H1 (cell line): ENCODE results near the gene RUFY3. TPM values are rescaled to one million over a fixed set of nuclear protein-coding genes. Genes with fewer than 3 reads are reported as not detected.

ENCODE experiments used
- CTCF ChIA-PET: fragments of 300-600 bp; sonication (Branson Sonifier 250); formaldehyde crosslinking; loops from one replicate; lab custom pipeline; 2021; ENCODE audit not compliant: partially characterized antibody; lab: Charles Lee
- POLR2A ChIA-PET: fragments of 300-600 bp; sonication (Branson Sonifier 250); formaldehyde crosslinking; loops from one replicate; lab custom pipeline; 2021; ENCODE audit warnings: inconsistent platforms; ENCODE audit not compliant: partially characterized antibody; lab: Charles Lee
- DNase-seq, 2 experiments: peaks; one replicate each; pipeline versions ENCODE4 v3.0.0 to v3.0.0-alpha.2; 2010 to 2022; ENCODE audit warnings: low spot score in 2 of 2, low read depth in 1 of 2, mixed read lengths in 1 of 2
- FAIRE-seq: peaks from 2 replicates; lab custom pipeline; 2011; peaks lifted over from hg19 to GRCh38; lab: Jason Lieb, UNC
- H2AFZ ChIP-seq: 2 replicates; pipeline ENCODE4 v1.8.1; 2012; ENCODE audit warnings: low read length, inconsistent platforms
- H2AK5ac ChIP-seq: 2 replicates; pipeline ENCODE4 v1.6.1; 2013; ENCODE audit warnings: low read depth, low read length
- H2BK120ac ChIP-seq: replicated peaks from 2 replicates; pipeline ENCODE3; 2013; ENCODE audit warnings: low read depth, low read length, inconsistent platforms
- H2BK12ac ChIP-seq: 2 replicates; pipeline ENCODE4 v1.6.1; 2013; ENCODE audit warnings: low read depth, low read length
- H2BK15ac ChIP-seq: 2 replicates; pipeline ENCODE4 v1.6.1; 2013; ENCODE audit warnings: low read length
- H2BK20ac ChIP-seq: 2 replicates; pipeline ENCODE4 v1.6.1; 2013; ENCODE audit warnings: low read length
- H2BK5ac ChIP-seq: 2 replicates; pipeline ENCODE4 v1.6.1; 2013; ENCODE audit warnings: low read depth, low read length
- H3K14ac ChIP-seq: 2 replicates; pipeline ENCODE4 v1.6.1; 2013; ENCODE audit warnings: inconsistent platforms; ENCODE audit not compliant: insufficient read length
- H3K18ac ChIP-seq: 2 replicates; pipeline ENCODE4 v1.6.1; 2013; ENCODE audit warnings: low read length; ENCODE audit errors: extremely low read depth
- H3K23ac ChIP-seq: 2 replicates; pipeline ENCODE4 v1.6.1; 2013; ENCODE audit warnings: inconsistent platforms; ENCODE audit not compliant: insufficient read length
- H3K23me2 ChIP-seq: 2 replicates; pipeline ENCODE4 v1.6.1; 2013; ENCODE audit warnings: low read depth, low read length
- H3K27ac ChIP-seq: 2 replicates; pipeline ENCODE4 v1.6.1; 2011; ENCODE audit warnings: low read depth, low read length, inconsistent platforms
- H3K27me3 ChIP-seq, 4 experiments: replicated peaks in 1 of 4; 1 replicate in 1 of 4; 2 replicates in 3 of 4; pipeline versions ENCODE4 v1.6.1 to v1.8.1; 2011 to 2013; ENCODE audit warnings: low read length in 3 of 4, mild to moderate bottlenecking in 3 of 4, inconsistent platforms in 2 of 4, mixed read lengths in 2 of 4, moderate library complexity in 1 of 4; ENCODE audit not compliant: control insufficient read depth in 3 of 4, insufficient read depth in 3 of 4; ENCODE audit errors: extremely low read depth in 1 of 4
- H3K36me3 ChIP-seq, 4 experiments: 2 replicates each; pipeline versions ENCODE4 v1.6.1 to v1.8.1; 2011 to 2013; ENCODE audit warnings: mild to moderate bottlenecking in 4 of 4, low read length in 3 of 4, moderate library complexity in 2 of 4, control low read depth in 1 of 4, inconsistent platforms in 1 of 4; ENCODE audit not compliant: insufficient read depth in 4 of 4, control insufficient read depth in 2 of 4
- H3K4ac ChIP-seq: replicated peaks from 2 replicates; pipeline ENCODE3; 2013; ENCODE audit warnings: low read length, low read depth, mixed read lengths, inconsistent platforms; ENCODE audit not compliant: insufficient read length
- H3K4me1 ChIP-seq, 4 experiments: replicated peaks in 1 of 4; 1 replicate in 1 of 4; 2 replicates in 3 of 4; pipeline versions ENCODE4 v1.6.1 to v1.8.1; 2011 to 2013; ENCODE audit warnings: low read length in 3 of 4, inconsistent platforms in 2 of 4, mixed read lengths in 1 of 4; ENCODE audit not compliant: insufficient read depth in 4 of 4, control insufficient read depth in 3 of 4
- H3K4me2 ChIP-seq, 2 experiments: 2 replicates each; pipeline versions ENCODE4 v1.6.1 to v1.8.1; 2011 to 2013; ENCODE audit warnings: low read depth in 2 of 2, low read length in 2 of 2, control low read depth in 1 of 2, inconsistent platforms in 1 of 2, mild to moderate bottlenecking in 1 of 2; ENCODE audit not compliant: insufficient read depth in 1 of 2
- H3K4me3 ChIP-seq, 4 experiments: fragments of 200-600, 300-600 bp in 1 of 4; sonication (generic), shearing (Covaris generic), sonication (Bioruptor Twin) in 1 of 4; 2 replicates each; pipeline versions ENCODE4 v1.5.1 to v1.8.1; 2011 to 2016; ENCODE audit warnings: low read length in 4 of 4, low read depth in 3 of 4, control low read depth in 2 of 4, inconsistent platforms in 2 of 4, mild to moderate bottlenecking in 2 of 4, mixed read lengths in 1 of 4, moderate library complexity in 1 of 4; ENCODE audit not compliant: insufficient read depth in 2 of 4; ENCODE audit errors: extremely low read depth in 1 of 4
- H3K56ac ChIP-seq: replicated peaks from 2 replicates; pipeline ENCODE3; 2013; ENCODE audit warnings: low read depth, mild to moderate bottlenecking, mixed read lengths, low read length, inconsistent platforms; ENCODE audit not compliant: insufficient read length
- H3K79me1 ChIP-seq: 2 replicates; pipeline ENCODE4 v1.6.1; 2013; ENCODE audit warnings: low read depth, low read length, control low read depth
- H3K79me2 ChIP-seq, 2 experiments: 2 replicates each; pipeline versions ENCODE4 v1.6.1 to v1.8.1; 2012 to 2013; ENCODE audit warnings: low read length in 2 of 2, mild to moderate bottlenecking in 2 of 2, inconsistent platforms in 1 of 2; ENCODE audit not compliant: insufficient read depth in 2 of 2, control insufficient read depth in 1 of 2
- H3K9ac ChIP-seq, 4 experiments: replicated peaks in 1 of 4; 1 replicate in 1 of 4; 2 replicates in 3 of 4; pipeline versions ENCODE4 v1.6.1 to v1.8.1; 2011 to 2013; ENCODE audit warnings: low read depth in 3 of 4, low read length in 3 of 4, control low read depth in 2 of 4, mild to moderate bottlenecking in 2 of 4, moderate library complexity in 2 of 4, inconsistent platforms in 1 of 4; ENCODE audit errors: extremely low read depth in 1 of 4
- H3K9me3 ChIP-seq, 2 experiments: 2 replicates each; pipeline versions ENCODE4 v1.6.1 to v1.8.1; 2012 to 2013; ENCODE audit warnings: mild to moderate bottlenecking in 2 of 2, moderate library complexity in 2 of 2, control low read depth in 1 of 2, inconsistent platforms in 1 of 2, low read depth in 1 of 2, low read length in 1 of 2, mixed read lengths in 1 of 2; ENCODE audit not compliant: insufficient read depth in 2 of 2
- H4K20me1 ChIP-seq, 2 experiments: replicated peaks in 1 of 2; 2 replicates each; pipeline versions ENCODE3 to v1.8.1; 2011 to 2013; ENCODE audit warnings: inconsistent platforms in 2 of 2, low read length in 2 of 2, mild to moderate bottlenecking in 1 of 2; ENCODE audit not compliant: insufficient read depth in 2 of 2, control insufficient read depth in 1 of 2
- H4K5ac ChIP-seq: 2 replicates; pipeline ENCODE4 v1.6.1; 2013; ENCODE audit warnings: low read length, low read depth, mixed read lengths, inconsistent platforms; ENCODE audit not compliant: insufficient read length
- H4K8ac ChIP-seq: 2 replicates; pipeline ENCODE4 v1.8.0; 2013; ENCODE audit warnings: mild to moderate bottlenecking, moderate library complexity, low read length, inconsistent platforms; ENCODE audit not compliant: insufficient read depth; ENCODE audit errors: extremely low read depth
- H4K91ac ChIP-seq: replicated peaks from 2 replicates; pipeline ENCODE3; 2013; ENCODE audit warnings: low read length, mixed read lengths, inconsistent platforms; ENCODE audit not compliant: insufficient read length
- EGR1 ChIP-seq: IDR thresholded peaks from 2 replicates; pipeline ENCODE4 v1.6.1; 2011; ENCODE audit warnings: low read depth, low read length, borderline replicate concordance
- EP300 ChIP-seq, 2 experiments: IDR thresholded peaks; 1 replicate in 1 of 2; 2 replicates in 1 of 2; pipeline ENCODE4 v1.6.1; 2011 to 2012; ENCODE audit warnings: low read depth in 2 of 2, low read length in 2 of 2, mild to moderate bottlenecking in 2 of 2, borderline replicate concordance in 1 of 2, inconsistent platforms in 1 of 2, moderate library complexity in 1 of 2
- HDAC2 ChIP-seq, 2 experiments: fragments of 300-600 bp in 1 of 2; sonication (generic) in 1 of 2; IDR thresholded peaks; 2 replicates each; pipeline ENCODE4 v1.6.1; 2011 to 2012; ENCODE audit warnings: low read depth in 2 of 2, low read length in 2 of 2, mild to moderate bottlenecking in 2 of 2, moderate library complexity in 2 of 2, borderline replicate concordance in 1 of 2, inconsistent platforms in 1 of 2
- KDM4A ChIP-seq: IDR thresholded peaks from one replicate; pipeline ENCODE4 v1.7.1; 2012; ENCODE audit warnings: low read depth, mild to moderate bottlenecking, moderate library complexity, low read length, inconsistent platforms; ENCODE audit not compliant: severe bottlenecking
- POLR2A ChIP-seq, 2 experiments: IDR thresholded peaks; 1 replicate in 1 of 2; 2 replicates in 1 of 2; pipeline ENCODE4 v1.6.1; 2011; ENCODE audit warnings: low read depth in 2 of 2, low read length in 2 of 2, mild to moderate bottlenecking in 2 of 2; ENCODE audit errors: control extremely low read depth in 1 of 2
- RNF2 ChIP-seq: fragments of 200-900, 300-1000 bp; sonication (generic); IDR thresholded peaks from 2 replicates; pipeline ENCODE4 v1.7.1; 2016; ENCODE audit warnings: borderline replicate concordance, low read depth, mild to moderate bottlenecking, antibody characterized with exemption, low read length; ENCODE audit not compliant: poor library complexity, severe bottlenecking; ENCODE audit errors: missing control alignments
- SIN3A ChIP-seq, 2 experiments: IDR thresholded peaks in 1 of 2; conservative IDR thresholded peaks in 1 of 2; 2 replicates each; pipeline ENCODE4 v1.6.1; 2011 to 2012; ENCODE audit warnings: low read length in 2 of 2, improper control_type of control experiment in 1 of 2, low read depth in 1 of 2, mild to moderate bottlenecking in 1 of 2
- WGBS, 2 experiments: shearing (Covaris generic) in 1 of 2; methylation state at CpG; one replicate each; pipeline versions ENCODE4 v1.1.6 to v1.1.7; 2013 to 2015; ENCODE audit warnings: low lambda C conversion rate in 2 of 2, mixed read lengths in 2 of 2, inconsistent platforms in 1 of 2, low coverage in 1 of 2, missing lambda C conversion rate in 1 of 2; ENCODE audit not compliant: insufficient replicate concordance in 2 of 2, insufficient coverage in 1 of 2, insufficient read length in 1 of 2; ENCODE audit errors: extremely low coverage in 1 of 2, missing lambda C conversion rate in 1 of 2; 5-methylcytosine and 5-hydroxymethylcytosine counted together
- polyA plus RNA-seq, 7 experiments: library from polyadenylated mRNA; depleted of rRNA in 3 of 7; stranded (reverse) in 5 of 7; unstranded in 2 of 7; fragments of >200 nt in 5 of 7; fragments of 200-250 nt in 2 of 7; gene quantifications; 1 replicate in 5 of 7; 2 replicates in 1 of 7; 4 replicates in 1 of 7; pipeline versions ENCODE4 v1.2.1 to v1.2.3, GENCODE V29; 2011 to 2013; ENCODE audit warnings: missing spikeins in 2 of 7, mixed read lengths in 2 of 7
- total RNA-seq: library from RNA; stranded (reverse); fragmentation: NEBNext Ultra II Directional; extraction: Animal tissue kit (Norgen Biotek cat#: 25700); gene quantifications from 2 replicates; pipeline ENCODE4 v1.2.1, GENCODE V29; 2021
- TF ChIP-seq, protein P1 (sequence below): IDR thresholded peaks from 2 replicates; pipeline ENCODE4 v1.6.1; 2011; ENCODE audit warnings: low read length, improper control_type of control experiment
- TF ChIP-seq, protein P2 (sequence below), 3 experiments: IDR thresholded peaks; 1 replicate in 2 of 3; 2 replicates in 1 of 3; pipeline versions ENCODE4 v1.5.1 to v1.6.1; 2011; ENCODE audit warnings: low read length in 3 of 3, mild to moderate bottlenecking in 3 of 3, inconsistent platforms in 2 of 3, low read depth in 1 of 3, moderate library complexity in 1 of 3; ENCODE audit not compliant: insufficient read depth in 1 of 3; ENCODE audit errors: control extremely low read depth in 1 of 3

Gene RUFY3
- total and polyA plus RNA-seq, 2 of the 8 experiments (the other 6 are each of a cell fraction or from before 2014, with no cell fraction given) = 7.8 to 33.1 TPM

DNA sequence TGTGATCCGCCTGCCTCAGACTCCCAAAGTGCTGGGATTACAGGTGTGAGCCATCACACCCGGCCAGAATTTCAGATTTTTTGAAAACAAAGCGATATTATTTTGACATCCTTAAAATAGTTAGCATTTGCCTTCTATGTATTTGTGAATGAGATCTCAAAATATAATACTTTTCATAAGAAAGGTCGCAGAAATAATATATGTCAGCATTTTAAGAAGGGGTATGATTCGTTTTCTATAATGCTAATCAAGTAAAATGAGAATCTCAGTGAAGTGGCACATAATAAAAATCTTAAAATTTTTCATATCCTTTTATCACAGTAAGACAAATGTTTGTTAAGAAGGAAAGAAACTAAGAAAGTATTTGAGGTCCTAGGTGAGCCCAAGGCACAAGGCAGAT lies 65.7 kb downstream of the RUFY3 start:
- Histone ChIP-seq H2BK20ac (no peak overlapping the region), H4K8ac (no peak overlapping the region), H3K4me3 (no peak overlapping the region), H3K56ac (no peak overlapping the region), H2AK5ac (no peak overlapping the region), H2AFZ (no peak overlapping the region), H3K18ac (no peak overlapping the region), H2BK5ac (no peak overlapping the region), H3K4ac (no peak overlapping the region), H3K23me2 (no peaks in the 10 kb centered on the region), H3K23ac (no peak overlapping the region), H2BK15ac (no peak overlapping the region), H3K9me3 (no peaks in the 10 kb centered on the region), H2BK12ac (no peak overlapping the region), H3K36me3 (peaks cover 0 to 14% (median 3%) of the 10 kb centered on the region in 4 experiments; a peak in 4 of 8 replicates), H3K79me2 (no peaks in the 10 kb centered on the region), H4K5ac (no peak overlapping the region), H3K4me2 (no peak overlapping the region), H2BK120ac (no peak overlapping the region), H3K14ac (no peak overlapping the region), H3K79me1 (no peaks in the 10 kb centered on the region), H3K9ac (no peak overlapping the region), H4K20me1 (no peaks in the 10 kb centered on the region), H3K27me3 (no peaks in the 10 kb centered on the region), H4K91ac (no peak overlapping the region), H3K4me1 (no peaks in the 10 kb centered on the region), H3K27ac (no peak overlapping the region)
- FAIRE-seq = no peak
- 97% methylated on average over 5 of the region's 5 CpGs; no CpG with 5 or more reads in 1 of the 2 experiments for WGBS, 2 experiments
- no peak for DNase-seq
- POLR2A ChIA-PET = no interaction called here
- CTCF ChIA-PET = no interaction called here
- TF ChIP-seq HDAC2 (IDR thresholded peaks at IDR 0.05; ENCODE audit: borderline replicate concordance in 1 of 2, low read depth in 2 of 2, low read length in 2 of 2) (no peak), EGR1 (no peak), KDM4A (no peak), RNF2 (no peak), POLR2A (IDR thresholded peaks at IDR 0.05; ENCODE audit: control extremely low read depth in 1 of 2, low read depth in 2 of 2, low read length in 2 of 2) (no peak), EP300 (IDR thresholded peaks at IDR 0.05; ENCODE audit: borderline replicate concordance in 1 of 2, low read depth in 2 of 2, low read length in 2 of 2) (no peak), SIN3A (conservative IDR thresholded peaks at IDR 0.05 in 1 of 2, IDR thresholded peaks at IDR 0.05 in 1 of 2; ENCODE audit: low read depth in 1 of 2, low read length in 2 of 2) (no peak)
- TF ChIP-seq, protein P1, sequence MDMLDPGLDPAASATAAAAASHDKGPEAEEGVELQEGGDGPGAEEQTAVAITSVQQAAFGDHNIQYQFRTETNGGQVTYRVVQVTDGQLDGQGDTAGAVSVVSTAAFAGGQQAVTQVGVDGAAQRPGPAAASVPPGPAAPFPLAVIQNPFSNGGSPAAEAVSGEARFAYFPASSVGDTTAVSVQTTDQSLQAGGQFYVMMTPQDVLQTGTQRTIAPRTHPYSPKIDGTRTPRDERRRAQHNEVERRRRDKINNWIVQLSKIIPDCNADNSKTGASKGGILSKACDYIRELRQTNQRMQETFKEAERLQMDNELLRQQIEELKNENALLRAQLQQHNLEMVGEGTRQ = no peak
- TF ChIP-seq, protein P2, sequence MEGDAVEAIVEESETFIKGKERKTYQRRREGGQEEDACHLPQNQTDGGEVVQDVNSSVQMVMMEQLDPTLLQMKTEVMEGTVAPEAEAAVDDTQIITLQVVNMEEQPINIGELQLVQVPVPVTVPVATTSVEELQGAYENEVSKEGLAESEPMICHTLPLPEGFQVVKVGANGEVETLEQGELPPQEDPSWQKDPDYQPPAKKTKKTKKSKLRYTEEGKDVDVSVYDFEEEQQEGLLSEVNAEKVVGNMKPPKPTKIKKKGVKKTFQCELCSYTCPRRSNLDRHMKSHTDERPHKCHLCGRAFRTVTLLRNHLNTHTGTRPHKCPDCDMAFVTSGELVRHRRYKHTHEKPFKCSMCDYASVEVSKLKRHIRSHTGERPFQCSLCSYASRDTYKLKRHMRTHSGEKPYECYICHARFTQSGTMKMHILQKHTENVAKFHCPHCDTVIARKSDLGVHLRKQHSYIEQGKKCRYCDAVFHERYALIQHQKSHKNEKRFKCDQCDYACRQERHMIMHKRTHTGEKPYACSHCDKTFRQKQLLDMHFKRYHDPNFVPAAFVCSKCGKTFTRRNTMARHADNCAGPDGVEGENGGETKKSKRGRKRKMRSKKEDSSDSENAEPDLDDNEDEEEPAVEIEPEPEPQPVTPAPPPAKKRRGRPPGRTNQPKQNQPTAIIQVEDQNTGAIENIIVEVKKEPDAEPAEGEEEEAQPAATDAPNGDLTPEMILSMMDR (IDR thresholded peaks at IDR 0.05; ENCODE audit: control extremely low read depth in 1 of 3, insufficient read depth in 1 of 3, low read depth in 1 of 3, low read length in 3 of 3) = no peak
